ENCODE measurements around the gene TSPAN5. TPM values are rescaled to one million over a fixed set of nuclear protein-coding genes. Genes with fewer than 3 reads are reported as not detected.

TSPAN5 gene
- total RNA-seq, 1 donor from 2014 or later, result 21.8 TPM

- H3K27ac Mint-ChIP-seq (ENCODE audit: unreplicated experiment), result no peak overlapping the region
- H3K4me1 Mint-ChIP-seq (ENCODE audit: unreplicated experiment), result peaks cover 11% of the 10 kb centered on the region
- H3K36me3 Mint-ChIP-seq (ENCODE audit: low read depth, unreplicated experiment), result no peaks in the 10 kb centered on the region
- TF ChIP-seq CTCF (IDR thresholded peaks at IDR 0.05; ENCODE audit: unreplicated experiment), result no peak
- H3K27me3 Mint-ChIP-seq (ENCODE audit: unreplicated experiment), result peaks cover 1% of the 10 kb centered on the region
- no peak for DNase-seq (ENCODE audit: low spot score)
- H3K9me3 Mint-ChIP-seq (ENCODE audit: unreplicated experiment), result no peaks in the 10 kb centered on the region
- no peak overlapping the region for H3K4me3 Mint-ChIP-seq (ENCODE audit: unreplicated experiment)
Observed at GRCh38 chr4:98626350-98626749, 32.1 kb downstream of the TSPAN5 start.

- no peak for TF ChIP-seq CTCF (IDR thresholded peaks at IDR 0.05; ENCODE audit: unreplicated experiment)
- Mint-ChIP-seq H3K9me3 (ENCODE audit: unreplicated experiment) (no peaks in the 10 kb centered on the region), H3K27me3 (ENCODE audit: unreplicated experiment) (peaks cover 1% of the 10 kb centered on the region), H3K36me3 (ENCODE audit: low read depth, unreplicated experiment) (no peaks in the 10 kb centered on the region), H3K4me3 (ENCODE audit: unreplicated experiment) (no peak overlapping the region), H3K27ac (ENCODE audit: unreplicated experiment) (no peak overlapping the region), H3K4me1 (ENCODE audit: unreplicated experiment) (peaks cover 11% of the 10 kb centered on the region)
- no peak for DNase-seq (ENCODE audit: low spot score)
Observed at GRCh38 chr4:98625920-98626319, 32.5 kb downstream of the TSPAN5 start.

- peaks cover 11% of the 10 kb centered on the region for H3K4me1 Mint-ChIP-seq (ENCODE audit: unreplicated experiment)
- H3K27me3 Mint-ChIP-seq (ENCODE audit: unreplicated experiment), result peaks cover 1% of the 10 kb centered on the region
- no peaks in the 10 kb centered on the region for H3K36me3 Mint-ChIP-seq (ENCODE audit: low read depth, unreplicated experiment)
- TF ChIP-seq CTCF (IDR thresholded peaks at IDR 0.05; ENCODE audit: unreplicated experiment), result no peak
- no peak overlapping the region for H3K4me3 Mint-ChIP-seq (ENCODE audit: unreplicated experiment)
- H3K27ac Mint-ChIP-seq (ENCODE audit: unreplicated experiment), result no peak overlapping the region
- no peaks in the 10 kb centered on the region for H3K9me3 Mint-ChIP-seq (ENCODE audit: unreplicated experiment)
- no peak for DNase-seq (ENCODE audit: low spot score)
Observed at GRCh38 chr4:98625399-98625798, 33.0 kb downstream of the TSPAN5 start.

- no peak for TF ChIP-seq CTCF (IDR thresholded peaks at IDR 0.05; ENCODE audit: unreplicated experiment)
- no peaks in the 10 kb centered on the region for H3K9me3 Mint-ChIP-seq (ENCODE audit: unreplicated experiment)
- H3K36me3 Mint-ChIP-seq (ENCODE audit: low read depth, unreplicated experiment), result no peaks in the 10 kb centered on the region
- H3K27ac Mint-ChIP-seq (ENCODE audit: unreplicated experiment), result no peak overlapping the region
- peaks cover 11% of the 10 kb centered on the region for H3K4me1 Mint-ChIP-seq (ENCODE audit: unreplicated experiment)
- H3K4me3 Mint-ChIP-seq (ENCODE audit: unreplicated experiment), result no peak overlapping the region
- no peak for DNase-seq (ENCODE audit: low spot score)
- H3K27me3 Mint-ChIP-seq (ENCODE audit: unreplicated experiment), result peaks cover 1% of the 10 kb centered on the region
Observed at GRCh38 chr4:98624642-98625041, 33.8 kb downstream of the TSPAN5 start.

GRCh38 chr4:98624144-98624543 is 34.3 kb downstream of the TSPAN5 start:
- H3K4me1 Mint-ChIP-seq (ENCODE audit: unreplicated experiment), result peaks cover 11% of the 10 kb centered on the region
- H3K27me3 Mint-ChIP-seq (ENCODE audit: unreplicated experiment), result peaks cover 1% of the 10 kb centered on the region
- TF ChIP-seq CTCF (IDR thresholded peaks at IDR 0.05; ENCODE audit: unreplicated experiment), result no peak
- no peak for DNase-seq (ENCODE audit: low spot score)
- H3K4me3 Mint-ChIP-seq (ENCODE audit: unreplicated experiment), result no peak overlapping the region
- H3K36me3 Mint-ChIP-seq (ENCODE audit: low read depth, unreplicated experiment), result no peaks in the 10 kb centered on the region
- H3K9me3 Mint-ChIP-seq (ENCODE audit: unreplicated experiment), result no peaks in the 10 kb centered on the region
- no peak overlapping the region for H3K27ac Mint-ChIP-seq (ENCODE audit: unreplicated experiment)

All from endothelial cell (in vitro differentiated cells).